HG03342 (cell line): ENCODE results near the gene TOR1B.
"Not testable (repeated sequence)": the region's sequence is repeated elsewhere in the genome, so short reads cannot be mapped to it uniquely, and the experiment has no call there.

ENCODE experiments used
- ATAC-seq: cut with Tn5 transposase; IDR thresholded peaks from one replicate; pipeline ENCODE4 v1.9.1; 2021; ENCODE audit warnings: mild to moderate bottlenecking, moderate library complexity; ENCODE audit not compliant: unreplicated experiment

Gene TOR1B

GRCh38 chr9:129802833-129803675, at the start of gene TOR1B:
Gene TOR1B, plus strand, starts transcription at chr9:129803184. Its CDS starts 29 bp downstream, at chr9:129803213.
- ATAC-seq = peak; percentile 93

- no peak for ATAC-seq
Observed at GRCh38 chr9:129755151-129755550, 47.8 kb upstream of the TOR1B start.

- no peak for ATAC-seq
Observed at GRCh38 chr9:129756191-129756590, 46.8 kb upstream of the TOR1B start.

GRCh38 chr9:129757045-129757444, 45.9 kb upstream of the TOR1B start:
- ATAC-seq = no peak

GRCh38 chr9:129759319-129759718, 43.7 kb upstream of the TOR1B start:
- no peak for ATAC-seq

- ATAC-seq = no peak
Observed at GRCh38 chr9:129759804-129760502, 43.0 kb upstream of the TOR1B start.

- ATAC-seq = not testable (repeated sequence)
Observed at GRCh38 chr9:129760784-129761183, 42.2 kb upstream of the TOR1B start.

- ATAC-seq = no peak
Observed at GRCh38 chr9:129761293-129761900, 41.6 kb upstream of the TOR1B start.

- ATAC-seq = no peak
Observed at GRCh38 chr9:129761901-129762369, 41.0 kb upstream of the TOR1B start.

- ATAC-seq = not testable (repeated sequence)
Observed at GRCh38 chr9:129762370-129762984, 40.5 kb upstream of the TOR1B start.

- no peak for ATAC-seq
Observed at GRCh38 chr9:129762985-129763926, 39.7 kb upstream of the TOR1B start.

GRCh38 chr9:129765764-129766317, 37.1 kb upstream of the TOR1B start:
- no peak for ATAC-seq

- no peak for ATAC-seq
Observed at GRCh38 chr9:129768486-129768885, 34.5 kb upstream of the TOR1B start.

- no peak for ATAC-seq
Observed at GRCh38 chr9:129769669-129770068, 33.3 kb upstream of the TOR1B start.

- ATAC-seq = no peak
Observed at GRCh38 chr9:129770741-129771140, 32.2 kb upstream of the TOR1B start.

- ATAC-seq = no peak
Observed at GRCh38 chr9:129773262-129774048, 29.5 kb upstream of the TOR1B start.

- ATAC-seq = no peak
Observed at GRCh38 chr9:129774791-129775447, 28.1 kb upstream of the TOR1B start.

- no peak for ATAC-seq
Observed at GRCh38 chr9:129775448-129775798, 27.6 kb upstream of the TOR1B start.
